Endothelial cell of umbilical vein (primary cell): ENCODE measurements around the gene PBX2. TPM values are rescaled to one million over a fixed set of nuclear protein-coding genes. Genes with fewer than 3 reads are reported as not detected.

Experiments
- BruUV-seq: library from RNA; stranded (reverse); fragments of 400-500 nt; replicated peaks from 2 replicates; lab custom pipeline; 2021; lab: Mats Ljungman, UMichigan
- CTCF ChIA-PET: fragments of 300-600, 350-600 bp; sonication (Branson Sonifier 250); formaldehyde crosslinking; loops from one replicate; lab custom pipeline; 2021; ENCODE audit warnings: antibody characterized with exemption, inconsistent platforms; lab: Charles Lee
- POLR2A ChIA-PET: fragments of 300-600, 350-600 bp; sonication (Branson Sonifier 250); formaldehyde crosslinking; loops from one replicate; lab custom pipeline; 2021; ENCODE audit warnings: antibody characterized with exemption, inconsistent platforms; lab: Charles Lee
- DNase-seq: peaks from one replicate; pipeline ENCODE4 v3.0.0-alpha.2; 2011; ENCODE audit warnings: low read depth, low spot score
- FAIRE-seq: peaks from 2 replicates; lab custom pipeline; 2011; peaks lifted over from hg19 to GRCh38; lab: Jason Lieb, UNC
- H2AFZ ChIP-seq: 2 replicates; pipeline ENCODE4 v1.6.0; 2012; ENCODE audit warnings: low read depth, low read length, control low read depth, inconsistent platforms
- H3K27ac ChIP-seq: 2 replicates; pipeline ENCODE4 v1.5.1; 2011; ENCODE audit warnings: low read depth, mild to moderate bottlenecking, control low read depth, low read length, moderate library complexity; ENCODE audit not compliant: insufficient read depth
- H3K27me3 ChIP-seq, 2 experiments: 2 replicates each; pipeline versions ENCODE4 v1.6.0 to v1.6.1; 2011; ENCODE audit warnings: low read length in 2 of 2, mixed read lengths in 1 of 2; ENCODE audit not compliant: control insufficient read depth in 2 of 2, insufficient read depth in 2 of 2
- H3K36me3 ChIP-seq, 2 experiments: 2 replicates in 1 of 2; 3 replicates in 1 of 2; pipeline ENCODE4 v1.5.1; 2011; ENCODE audit warnings: low read length in 2 of 2, mild to moderate bottlenecking in 1 of 2, moderate library complexity in 1 of 2; ENCODE audit not compliant: control insufficient read depth in 2 of 2, insufficient read depth in 2 of 2; ENCODE audit errors: extremely low read depth in 1 of 2
- H3K4me1 ChIP-seq: 3 replicates; pipeline ENCODE4 v1.5.1; 2011; ENCODE audit warnings: mild to moderate bottlenecking, low read length; ENCODE audit not compliant: control insufficient read depth, insufficient read depth; ENCODE audit errors: extremely low read depth
- H3K4me2 ChIP-seq: 2 replicates; pipeline ENCODE4 v1.6.1; 2011; ENCODE audit warnings: low read length, control low read depth, mixed read lengths; ENCODE audit not compliant: insufficient read depth
- H3K4me3 ChIP-seq, 3 experiments: fragments of 200-600 bp in 1 of 3; sonication (generic), shearing (Covaris generic) in 1 of 3; replicated peaks in 1 of 3; 2 replicates each; pipeline ENCODE4 v1.5.1; 2011 to 2016; ENCODE audit warnings: control low read depth in 3 of 3, low read length in 3 of 3, mild to moderate bottlenecking in 2 of 3, inconsistent platforms in 1 of 3, low read depth in 1 of 3, moderate library complexity in 1 of 3; ENCODE audit not compliant: insufficient read depth in 1 of 3
- H3K79me2 ChIP-seq: 2 replicates; pipeline ENCODE4 v1.6.0; 2012; ENCODE audit warnings: low read length, inconsistent platforms; ENCODE audit not compliant: control insufficient read depth, insufficient read depth
- H3K9ac ChIP-seq: replicated peaks from 2 replicates; pipeline ENCODE3; 2011; ENCODE audit warnings: low read length, control low read depth; ENCODE audit not compliant: insufficient read depth; ENCODE audit errors: extremely low read depth
- H3K9me1 ChIP-seq: replicated peaks from 3 replicates; pipeline ENCODE4 v1.6.0; 2011; ENCODE audit warnings: mild to moderate bottlenecking, low read length; ENCODE audit not compliant: control insufficient read depth, insufficient read depth; ENCODE audit errors: extremely low read depth
- H3K9me3 ChIP-seq: replicated peaks from 2 replicates; pipeline ENCODE4 v1.5.1; 2012; ENCODE audit warnings: low read length, inconsistent platforms; ENCODE audit not compliant: control insufficient read depth, insufficient read depth
- H4K20me1 ChIP-seq: replicated peaks from 2 replicates; pipeline ENCODE3; 2011; ENCODE audit warnings: mild to moderate bottlenecking, low read length; ENCODE audit not compliant: control insufficient read depth, insufficient read depth; ENCODE audit errors: extremely low read depth
- EZH2 ChIP-seq: IDR thresholded peaks from 2 replicates; pipeline ENCODE4 v1.6.1; 2012; ENCODE audit warnings: borderline replicate concordance, low read depth, mild to moderate bottlenecking, moderate library complexity, low read length, inconsistent platforms; ENCODE audit not compliant: severe bottlenecking
- FOS ChIP-seq: IDR thresholded peaks from 2 replicates; pipeline ENCODE4 v1.6.1; 2011; ENCODE audit warnings: mild to moderate bottlenecking, low read length, moderate library complexity, borderline replicate concordance; ENCODE audit not compliant: insufficient read depth
- GATA2 ChIP-seq: IDR thresholded peaks from 2 replicates; pipeline ENCODE4 v1.7.0; 2011; ENCODE audit warnings: low read depth, mild to moderate bottlenecking, moderate library complexity, mixed read lengths, low read length; ENCODE audit not compliant: insufficient read length, insufficient read depth
- JUN ChIP-seq: IDR thresholded peaks from 2 replicates; pipeline ENCODE4 v1.6.1; 2011; ENCODE audit warnings: borderline replicate concordance, low read depth; ENCODE audit not compliant: insufficient read length, insufficient read depth
- MAX ChIP-seq: IDR thresholded peaks from 2 replicates; pipeline ENCODE4 v1.6.1; 2011; ENCODE audit not compliant: insufficient read depth, insufficient read length
- MYC ChIP-seq: IDR thresholded peaks from one replicate; pipeline ENCODE4 v1.6.1; 2011; ENCODE audit warnings: mild to moderate bottlenecking, low read depth, low read length
- POLR2A ChIP-seq: IDR thresholded peaks from 2 replicates; pipeline ENCODE4 v1.6.1; 2012; ENCODE audit warnings: low read depth, mild to moderate bottlenecking, control low read depth, low read length
- POLR2AphosphoS5 ChIP-seq: IDR thresholded peaks from 2 replicates; pipeline ENCODE4 v1.6.1; 2012; ENCODE audit warnings: low read depth, mild to moderate bottlenecking, control low read depth, low read length, moderate library complexity; ENCODE audit not compliant: insufficient read depth
- dilution Hi-C: fragments of 300-500 bp; cut with MboI; formaldehyde crosslinking; loops from one replicate; pipeline ENCODE4 v1.15.0; 2019; ENCODE audit warnings: low sequenced_read_pairs; ENCODE audit not compliant: extremely low pct_ligation_motif_present
- intact Hi-C: fragments of 100-400 bp; cut with micrococcal nuclease; formaldehyde crosslinking; loops from one replicate; pipeline ENCODE4 v1.10.0; 2022
- polyA plus RNA-seq, 4 experiments: library from polyadenylated mRNA; depleted of rRNA in 3 of 4; stranded (reverse) in 3 of 4; unstranded in 1 of 4; fragments of >200 nt; gene quantifications; 2 replicates each; pipeline versions ENCODE4 v1.2.1 to v1.2.3, GENCODE V29; 2011 to 2012; ENCODE audit warnings: missing spikeins in 1 of 4
- total RNA-seq: library from RNA; stranded (reverse); gene quantifications from 2 replicates; pipeline ENCODE4 v1.2.3, GENCODE V29; 2021
- TF ChIP-seq, protein P1 (sequence below), 2 donors: IDR thresholded peaks; 1 replicate in 1 of 2; 2 replicates in 1 of 2; pipeline ENCODE4 v1.5.1; 2011; ENCODE audit warnings: low read length in 2 of 2, mild to moderate bottlenecking in 2 of 2, moderate library complexity in 2 of 2, control low read depth in 1 of 2, inconsistent platforms in 1 of 2, low read depth in 1 of 2; ENCODE audit not compliant: insufficient read depth in 1 of 2; ENCODE audit errors: extremely low read depth in 1 of 2

PBX2 gene
- total and polyA plus RNA-seq, 2 donors (not counting 3 experiments of a cell fraction or from before 2014, with no cell fraction given), result 82.3 to 100 TPM

DNA sequence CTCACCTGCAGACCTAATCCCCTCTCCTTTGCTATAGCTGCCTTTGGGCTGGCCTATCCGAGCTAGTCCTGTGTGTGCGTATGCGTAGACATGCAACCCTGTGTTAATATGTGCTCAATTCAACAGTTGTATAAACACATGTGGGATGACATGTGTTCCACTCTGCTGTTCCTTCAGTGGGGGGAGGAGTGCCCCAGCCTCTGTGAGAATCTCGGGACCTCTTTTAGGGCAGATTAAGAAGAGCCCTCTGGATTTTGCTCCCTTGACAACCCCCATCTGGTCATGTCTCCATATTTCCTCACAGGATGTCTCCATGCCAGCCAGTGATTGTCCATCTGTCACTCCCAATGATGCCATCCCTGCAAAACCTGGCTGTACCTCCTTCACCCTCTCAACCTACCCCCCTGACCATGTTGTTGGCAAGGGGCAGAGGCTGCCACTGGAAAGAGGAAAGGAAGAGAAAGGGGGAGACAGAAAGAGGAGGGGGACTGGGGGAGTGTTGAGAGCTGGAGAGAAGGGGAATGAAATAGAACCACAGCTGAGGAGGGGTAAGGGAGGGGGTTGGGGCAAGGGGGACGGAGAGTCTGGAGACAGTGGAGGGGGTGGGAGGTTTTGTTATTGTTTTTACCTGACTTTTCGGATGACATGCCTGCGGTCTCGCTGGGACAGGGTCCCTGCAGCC is 38.7 kb downstream of the PBX2 start:
- BruUV-seq, result no TSS peak
- DNase-seq (no peak), FAIRE-seq (no peak)
- Histone ChIP-seq H3K27me3 (peaks cover 20 to 21% of the 10 kb centered on the region in 2 experiments), H3K4me3 (peak overlapping the region in 1 of 3 experiments; percentile 15), H3K27ac (no peak overlapping the region), H3K9ac (no peak overlapping the region), H3K4me2 (no peak overlapping the region), H3K9me1 (no peaks in the 10 kb centered on the region), H3K36me3 (no peaks in the 10 kb centered on the region), H3K79me2 (peaks cover 4% of the 10 kb centered on the region), H4K20me1 (no peaks in the 10 kb centered on the region), H3K9me3 (no peaks in the 10 kb centered on the region), H3K4me1 (peaks cover 24% of the 10 kb centered on the region), H2AFZ (no peak overlapping the region)
- ChIA-PET CTCF (interaction anchor here (1.0 kb wide), 1 partner anchor 46 kb away, joined by 3 read pairs; no protein-coding TSS in a partner anchor), POLR2A (no interaction called here)
- TF ChIP-seq FOS (no peak), MAX (no peak), POLR2A (no peak), MYC (no peak), JUN (no peak), GATA2 (no peak), EZH2 (no peak), POLR2AphosphoS5 (no peak)
- TF ChIP-seq, protein P1, sequence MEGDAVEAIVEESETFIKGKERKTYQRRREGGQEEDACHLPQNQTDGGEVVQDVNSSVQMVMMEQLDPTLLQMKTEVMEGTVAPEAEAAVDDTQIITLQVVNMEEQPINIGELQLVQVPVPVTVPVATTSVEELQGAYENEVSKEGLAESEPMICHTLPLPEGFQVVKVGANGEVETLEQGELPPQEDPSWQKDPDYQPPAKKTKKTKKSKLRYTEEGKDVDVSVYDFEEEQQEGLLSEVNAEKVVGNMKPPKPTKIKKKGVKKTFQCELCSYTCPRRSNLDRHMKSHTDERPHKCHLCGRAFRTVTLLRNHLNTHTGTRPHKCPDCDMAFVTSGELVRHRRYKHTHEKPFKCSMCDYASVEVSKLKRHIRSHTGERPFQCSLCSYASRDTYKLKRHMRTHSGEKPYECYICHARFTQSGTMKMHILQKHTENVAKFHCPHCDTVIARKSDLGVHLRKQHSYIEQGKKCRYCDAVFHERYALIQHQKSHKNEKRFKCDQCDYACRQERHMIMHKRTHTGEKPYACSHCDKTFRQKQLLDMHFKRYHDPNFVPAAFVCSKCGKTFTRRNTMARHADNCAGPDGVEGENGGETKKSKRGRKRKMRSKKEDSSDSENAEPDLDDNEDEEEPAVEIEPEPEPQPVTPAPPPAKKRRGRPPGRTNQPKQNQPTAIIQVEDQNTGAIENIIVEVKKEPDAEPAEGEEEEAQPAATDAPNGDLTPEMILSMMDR (IDR thresholded peaks at IDR 0.05; ENCODE audit: extremely low read depth in 1 of 2, insufficient read depth in 1 of 2, low read depth in 1 of 2, low read length in 2 of 2), result no peak
- dilution Hi-C loops (no loop called here), intact Hi-C loops (no loop called here)
